Activated CD4-positive, alpha-beta T cell treated with anti-CD3 and anti-CD28 coated beads, Interleukin-2, amount 10 ng/mL, durations not matched to agents 7 days and 5 days (primary cell): ENCODE measurements around the gene TPRX1. TPM values are rescaled to one million over a fixed set of nuclear protein-coding genes. Genes with fewer than 3 reads are reported as not detected.
"Not testable (repeated sequence)": the region's sequence is repeated elsewhere in the genome, so short reads cannot be mapped to it uniquely, and the experiment has no call there.

Experiments
- CTCF ChIA-PET: fragments of 350-600 bp; sonication (Branson Sonifier 250); formaldehyde crosslinking; loops from one replicate; lab custom pipeline; 2021; ENCODE audit warnings: antibody characterized with exemption; lab: Charles Lee
- POLR2A ChIA-PET: fragments of 350-600 bp; sonication (Branson Sonifier 250); formaldehyde crosslinking; loops from one replicate; lab custom pipeline; 2021; ENCODE audit warnings: antibody characterized with exemption; lab: Charles Lee
- DNase-seq: peaks from one replicate; pipeline ENCODE4 v3.0.0-alpha.2; 2020
- H3K27ac Mint-ChIP-seq: one replicate; pipeline ENCODE4 v1.8.0; 2021; ENCODE audit warnings: mild to moderate bottlenecking, moderate library complexity, mixed read lengths
- H3K27me3 Mint-ChIP-seq: one replicate; pipeline ENCODE4 v1.8.0; 2021; ENCODE audit warnings: mixed read lengths
- H3K36me3 Mint-ChIP-seq: one replicate; pipeline ENCODE4 v1.8.0; 2021; ENCODE audit warnings: low read depth, mixed read lengths
- H3K4me1 Mint-ChIP-seq: one replicate; pipeline ENCODE4 v1.8.0; 2021; ENCODE audit warnings: mixed read lengths
- H3K4me3 Mint-ChIP-seq: one replicate; pipeline ENCODE4 v1.8.0; 2021; ENCODE audit warnings: mild to moderate bottlenecking, moderate library complexity, mixed read lengths
- H3K9me3 Mint-ChIP-seq: one replicate; pipeline ENCODE4 v1.8.0; 2021; ENCODE audit warnings: mixed read lengths
- total RNA-seq, 2 experiments: library from RNA; stranded (reverse); gene quantifications; one replicate each; pipeline ENCODE4 v1.2.3, GENCODE V29; 2021

Gene TPRX1
- total RNA-seq, 2 experiments from 2014 or later = not detected

- H3K4me1 Mint-ChIP-seq = peaks cover 3% of the 10 kb centered on the region
- ChIA-PET CTCF (no interaction called here), POLR2A (no interaction called here)
- no peaks in the 10 kb centered on the region for H3K9me3 Mint-ChIP-seq
- no peak for DNase-seq
- H3K4me3 Mint-ChIP-seq = no peak overlapping the region
- no peak overlapping the region for H3K27ac Mint-ChIP-seq
- peaks cover 38% of the 10 kb centered on the region for H3K27me3 Mint-ChIP-seq
- H3K36me3 Mint-ChIP-seq = no peaks in the 10 kb centered on the region
These were observed 15.5 kb upstream of the TPRX1 start for GRCh38 chr19:47819858-47820257.

- H3K27ac Mint-ChIP-seq, CTCF ChIA-PET, H3K4me1 Mint-ChIP-seq, POLR2A ChIA-PET, H3K4me3 Mint-ChIP-seq, H3K36me3 Mint-ChIP-seq, H3K9me3 Mint-ChIP-seq, DNase-seq: not testable (repeated sequence)
- peaks cover 38% of the 10 kb centered on the region for H3K27me3 Mint-ChIP-seq
These were observed 13.9 kb upstream of the TPRX1 start for GRCh38 chr19:47818221-47818620.

DNA sequence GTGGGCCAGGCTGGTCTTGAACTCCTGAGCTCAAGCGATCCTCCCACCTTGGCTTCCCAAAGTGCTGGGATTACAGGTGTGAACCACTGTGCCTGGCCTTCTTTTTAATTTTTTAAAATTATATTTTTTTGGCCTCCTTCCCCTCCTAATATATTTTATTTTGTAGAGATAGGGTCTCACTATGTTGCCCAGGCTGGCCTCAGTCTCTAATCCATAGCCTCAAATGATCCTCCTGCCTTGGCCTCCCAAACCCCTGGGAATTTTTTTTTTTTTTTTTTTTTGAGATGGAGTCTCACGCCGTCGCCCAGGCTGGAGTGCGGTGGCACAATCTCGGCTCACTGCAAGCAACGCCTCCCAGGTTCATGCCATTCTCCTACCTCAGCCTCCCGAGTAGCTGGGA, 11.9 kb upstream of the TPRX1 start:
- H3K4me3 Mint-ChIP-seq, POLR2A ChIA-PET, H3K9me3 Mint-ChIP-seq, H3K36me3 Mint-ChIP-seq, H3K4me1 Mint-ChIP-seq, H3K27ac Mint-ChIP-seq, DNase-seq: not testable (repeated sequence)
- H3K27me3 Mint-ChIP-seq = peaks cover 28% of the 10 kb centered on the region
- CTCF ChIA-PET = interaction anchor here (0.6 kb wide), 1 partner anchor 49 kb away, joined by 3 read pairs; no protein-coding TSS in a partner anchor

DNA sequence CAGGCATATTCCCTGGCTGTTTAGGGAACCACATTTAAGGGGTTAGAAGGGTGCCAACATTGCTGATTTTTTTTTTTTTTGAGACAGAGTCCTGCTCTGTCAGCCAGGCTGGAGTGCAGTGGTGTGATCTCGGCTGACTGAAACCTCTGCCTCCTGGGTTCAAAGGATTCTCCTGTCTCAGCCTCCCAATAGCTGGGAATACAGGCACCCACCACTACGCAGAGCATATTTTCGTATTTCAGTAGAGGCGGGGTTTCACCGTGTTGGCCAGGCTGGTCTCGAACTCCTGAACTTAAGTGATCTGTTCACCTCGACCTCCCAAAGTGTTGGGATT, 9.6 kb upstream of the TPRX1 start:
- POLR2A ChIA-PET = no interaction called here

DNA sequence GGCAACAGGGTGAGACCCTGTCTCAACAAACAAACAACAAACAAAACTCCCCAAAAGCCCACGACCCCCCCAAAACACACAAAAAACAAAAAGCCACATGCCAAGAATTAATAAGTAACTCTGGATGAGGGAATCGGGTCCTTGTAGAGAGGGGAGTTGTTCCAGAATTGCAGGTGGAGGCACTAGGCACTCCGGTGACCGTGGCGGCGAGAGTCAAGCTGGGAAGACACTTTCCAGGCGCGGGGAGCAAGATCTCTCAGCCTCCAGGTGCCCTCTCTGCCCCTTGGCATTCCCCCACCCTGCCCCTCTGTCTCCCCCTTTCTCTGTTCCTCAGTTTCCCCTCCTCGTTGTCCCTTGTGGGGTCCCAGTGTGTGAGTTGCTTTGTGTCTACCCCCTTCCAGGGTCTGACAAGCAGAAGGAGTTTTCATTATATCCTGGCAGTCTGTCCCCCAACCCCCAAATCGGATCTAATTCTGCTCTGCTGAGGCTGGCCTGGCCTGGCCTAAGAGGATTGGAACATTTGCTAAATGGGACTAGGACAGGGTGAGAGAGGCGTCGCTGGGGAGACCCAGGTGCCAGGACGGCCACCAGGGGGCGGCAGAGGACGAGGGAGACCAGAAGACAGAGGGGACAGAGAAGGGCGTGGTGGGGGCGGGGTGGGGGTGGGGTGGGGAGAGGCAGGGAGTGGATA, 9.1 kb upstream of the TPRX1 start:
- ChIA-PET POLR2A (no interaction called here), CTCF (interaction anchor here (0.6 to 1.0 kb wide), 3 partner anchors 13 to 68 kb away, joined by 3 to 4 read pairs (median 4); no protein-coding TSS in a partner anchor)
- no peaks in the 10 kb centered on the region for H3K9me3 Mint-ChIP-seq
- peaks cover 4% of the 10 kb centered on the region for H3K27me3 Mint-ChIP-seq
- H3K4me3 Mint-ChIP-seq = no peak overlapping the region
- peak; percentile 79 for DNase-seq
- H3K27ac Mint-ChIP-seq = no peak overlapping the region
- H3K4me1 Mint-ChIP-seq = no peaks in the 10 kb centered on the region
- no peaks in the 10 kb centered on the region for H3K36me3 Mint-ChIP-seq

More for the DNA sequence above, 9.6 kb upstream of the TPRX1 start:
- Mint-ChIP-seq H3K27ac (no peak overlapping the region), H3K27me3 (peaks cover 9% of the 10 kb centered on the region), H3K4me1 (no peaks in the 10 kb centered on the region), H3K4me3 (no peak overlapping the region), H3K36me3 (no peaks in the 10 kb centered on the region), H3K9me3 (no peaks in the 10 kb centered on the region)
- DNase-seq = no peak
- CTCF ChIA-PET = interaction anchor here (0.6 kb wide), 1 partner anchor 68 kb away, joined by 3 read pairs; no protein-coding TSS in a partner anchor

DNA sequence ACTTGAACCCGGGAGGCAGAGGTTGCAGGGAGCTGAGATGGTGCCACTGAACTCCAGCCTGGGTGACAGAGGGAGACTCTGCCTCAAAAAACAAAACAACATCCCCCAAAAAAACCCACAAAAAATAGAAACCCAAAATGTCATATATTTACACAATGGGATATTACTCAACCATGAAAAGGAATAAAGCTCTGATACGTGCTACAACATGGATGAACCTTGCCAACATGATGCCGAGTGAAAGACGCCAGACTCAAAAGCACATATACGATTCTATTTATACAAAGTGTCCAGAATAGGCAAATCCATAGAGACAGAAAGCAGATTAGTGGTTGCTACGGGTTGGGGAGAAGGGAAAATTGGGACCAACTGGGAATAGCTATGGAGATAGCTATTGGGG, 2.1 kb upstream of the TPRX1 start:
- ChIA-PET CTCF (no interaction called here), POLR2A (interaction anchor here (0.6 kb wide), 1 partner anchor 395 kb away, joined by 5 read pairs; no protein-coding TSS in a partner anchor)
- Mint-ChIP-seq H3K27me3 (no peaks in the 10 kb centered on the region), H3K36me3 (no peaks in the 10 kb centered on the region), H3K27ac (no peak overlapping the region), H3K4me3 (no peak overlapping the region), H3K9me3 (no peaks in the 10 kb centered on the region), H3K4me1 (no peaks in the 10 kb centered on the region)
- DNase-seq = no peak

DNA sequence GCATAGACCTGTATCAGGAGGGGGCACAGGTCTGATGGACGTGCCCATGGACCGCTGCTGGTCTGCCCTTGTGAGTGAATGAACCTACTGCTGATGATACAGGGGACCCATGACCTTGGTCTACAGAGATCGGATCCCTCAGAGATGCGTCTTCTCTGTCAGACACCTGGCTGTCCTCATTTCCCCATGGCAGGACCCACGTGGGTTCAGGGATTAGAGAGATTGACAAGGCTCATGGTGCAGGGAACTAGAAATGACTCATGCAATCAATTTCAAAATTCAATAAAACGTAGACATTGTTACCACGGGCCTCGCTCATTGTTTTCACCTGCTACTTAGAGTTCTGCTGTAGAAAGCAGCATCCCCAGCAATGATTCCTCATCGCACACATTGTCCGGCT, 962 bp upstream of the TPRX1 start:
- ChIA-PET CTCF (interaction anchor here (0.6 kb wide), 1 partner anchor 60 kb away, joined by 6 read pairs; no protein-coding TSS in a partner anchor), POLR2A (no interaction called here)
- DNase-seq = no peak
- Mint-ChIP-seq H3K27me3 (no peaks in the 10 kb centered on the region), H3K4me1 (no peaks in the 10 kb centered on the region), H3K4me3 (no peak overlapping the region), H3K36me3 (peaks cover 4% of the 10 kb centered on the region), H3K27ac (no peak overlapping the region), H3K9me3 (peaks cover 5% of the 10 kb centered on the region)

- H3K4me3 Mint-ChIP-seq, H3K4me1 Mint-ChIP-seq, CTCF ChIA-PET, POLR2A ChIA-PET, DNase-seq, H3K36me3 Mint-ChIP-seq, H3K27ac Mint-ChIP-seq, H3K9me3 Mint-ChIP-seq, H3K27me3 Mint-ChIP-seq: not testable (repeated sequence)
These were observed 680 bp downstream of the TPRX1 start for GRCh38 chr19:47803671-47804070.

- CTCF ChIA-PET, POLR2A ChIA-PET, H3K27ac Mint-ChIP-seq, H3K27me3 Mint-ChIP-seq, H3K4me3 Mint-ChIP-seq, H3K4me1 Mint-ChIP-seq, H3K36me3 Mint-ChIP-seq, H3K9me3 Mint-ChIP-seq, DNase-seq: not testable (repeated sequence)
These were observed 1.2 kb downstream of the TPRX1 start for GRCh38 chr19:47803148-47803547.

DNA sequence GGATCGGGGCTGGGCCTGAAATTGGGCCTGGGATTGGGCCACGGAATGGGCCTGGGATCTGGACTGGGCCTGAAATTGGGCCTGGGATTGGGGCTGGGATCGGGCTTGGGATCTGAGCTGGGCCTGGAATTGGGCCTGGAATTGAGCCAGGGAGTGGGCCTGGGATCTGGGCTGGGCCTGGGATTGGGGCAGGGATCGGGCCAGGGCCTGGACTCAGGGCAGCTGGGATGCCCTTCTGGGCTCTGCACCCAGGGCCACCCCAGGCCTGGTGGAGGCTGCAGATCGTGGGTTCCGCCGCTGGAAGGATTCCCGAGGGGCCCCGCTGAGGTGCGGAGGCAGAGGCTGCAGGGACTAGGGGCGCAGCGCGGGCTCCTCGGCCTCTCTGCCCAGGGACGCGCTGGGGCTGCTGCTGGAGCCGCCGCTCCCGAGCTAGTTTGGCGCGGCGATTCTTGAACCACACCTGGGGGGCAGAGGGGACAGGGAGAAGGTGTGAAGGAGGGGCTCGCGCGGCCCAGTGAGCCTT, 1.8 kb downstream of the TPRX1 start:
- Mint-ChIP-seq H3K4me3 (no peak overlapping the region), H3K4me1 (no peaks in the 10 kb centered on the region), H3K36me3 (peaks cover 4% of the 10 kb centered on the region), H3K9me3 (peaks cover 5% of the 10 kb centered on the region), H3K27me3 (peaks cover 2% of the 10 kb centered on the region), H3K27ac (no peak overlapping the region)
- POLR2A ChIA-PET = no interaction called here
- CTCF ChIA-PET = no interaction called here
- DNase-seq = no peak

GRCh38 chr19:47801270-47801669, 3.1 kb downstream of the TPRX1 start:
- Mint-ChIP-seq H3K4me1 (no peaks in the 10 kb centered on the region), H3K27ac (no peak overlapping the region), H3K36me3 (peaks cover 4% of the 10 kb centered on the region), H3K9me3 (peaks cover 5% of the 10 kb centered on the region), H3K4me3 (no peak overlapping the region), H3K27me3 (peaks cover 2% of the 10 kb centered on the region)
- POLR2A ChIA-PET = no interaction called here
- DNase-seq = no peak
- CTCF ChIA-PET = no interaction called here

GRCh38 chr19:47798904-47799266, 5.5 kb downstream of the TPRX1 start:
- no peak for DNase-seq
- ChIA-PET POLR2A (no interaction called here), CTCF (interaction anchor here (0.6 kb wide), 1 partner anchor 88 kb away, joined by 3 read pairs; no protein-coding TSS in a partner anchor)
- Mint-ChIP-seq H3K27me3 (peaks cover 2% of the 10 kb centered on the region), H3K4me1 (no peaks in the 10 kb centered on the region), H3K4me3 (no peak overlapping the region), H3K36me3 (peaks cover 4% of the 10 kb centered on the region), H3K27ac (no peak overlapping the region), H3K9me3 (peaks cover 5% of the 10 kb centered on the region)

DNA sequence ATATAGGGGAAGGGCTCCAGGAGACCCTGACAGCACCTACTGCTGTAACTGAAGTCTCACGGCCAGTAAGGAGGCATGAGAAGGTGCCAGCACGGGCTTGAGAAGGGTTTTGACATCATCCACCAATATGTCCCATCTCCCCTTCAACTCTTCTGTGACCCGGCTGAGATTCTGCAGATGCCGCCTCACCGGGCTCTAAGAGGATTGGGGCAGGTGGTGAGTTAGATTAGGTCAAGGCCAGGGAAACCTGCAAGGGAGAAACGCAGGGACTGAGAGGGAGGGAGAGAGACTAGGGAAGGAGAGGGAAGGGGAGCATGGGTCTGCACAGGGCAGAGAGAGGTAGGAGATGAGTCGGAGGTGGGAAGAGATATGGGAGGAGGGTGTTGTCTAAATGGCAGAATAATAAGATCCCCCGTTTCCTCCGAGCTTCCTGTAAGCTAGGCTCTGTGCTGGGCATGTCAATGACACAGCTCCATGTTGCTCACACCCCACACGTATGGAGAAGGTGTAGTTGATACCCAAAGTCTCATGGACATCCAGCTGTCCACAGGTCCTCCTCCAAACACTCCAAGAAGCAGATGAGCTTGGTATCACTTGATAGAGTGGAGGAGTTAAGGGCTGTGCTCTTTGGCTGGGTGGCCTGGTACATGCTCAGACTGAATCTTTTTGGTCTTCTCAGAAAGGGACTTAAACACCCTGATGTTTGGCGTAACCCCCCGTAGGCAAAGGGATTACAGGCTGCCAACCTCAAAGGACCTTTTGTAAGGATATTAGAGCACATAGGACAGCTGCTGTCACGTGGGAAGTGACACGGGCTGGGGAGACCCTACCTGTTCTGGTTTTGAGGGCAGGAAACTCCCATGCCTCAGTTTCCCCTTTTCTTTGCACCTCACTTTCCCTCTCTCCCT, 6.1 kb downstream of the TPRX1 start:
- H3K4me1 Mint-ChIP-seq = no peaks in the 10 kb centered on the region
- ChIA-PET POLR2A (no interaction called here), CTCF (no interaction called here)
- no peak for DNase-seq
- peaks cover 4% of the 10 kb centered on the region for H3K36me3 Mint-ChIP-seq
- H3K9me3 Mint-ChIP-seq = peaks cover 5% of the 10 kb centered on the region
- no peak overlapping the region for H3K27ac Mint-ChIP-seq
- H3K4me3 Mint-ChIP-seq = no peak overlapping the region
- H3K27me3 Mint-ChIP-seq = peaks cover 2% of the 10 kb centered on the region
